Nucleus accumbens (tissue), 56 donors: ENCODE measurements around the gene SMARCD1.

ENCODE experiments used
- DNase-seq, 56 donors: peaks; one replicate each; lab custom pipeline; 2025; lab: John Stamatoyannopoulos, UW

The SMARCD1 gene

DNA sequence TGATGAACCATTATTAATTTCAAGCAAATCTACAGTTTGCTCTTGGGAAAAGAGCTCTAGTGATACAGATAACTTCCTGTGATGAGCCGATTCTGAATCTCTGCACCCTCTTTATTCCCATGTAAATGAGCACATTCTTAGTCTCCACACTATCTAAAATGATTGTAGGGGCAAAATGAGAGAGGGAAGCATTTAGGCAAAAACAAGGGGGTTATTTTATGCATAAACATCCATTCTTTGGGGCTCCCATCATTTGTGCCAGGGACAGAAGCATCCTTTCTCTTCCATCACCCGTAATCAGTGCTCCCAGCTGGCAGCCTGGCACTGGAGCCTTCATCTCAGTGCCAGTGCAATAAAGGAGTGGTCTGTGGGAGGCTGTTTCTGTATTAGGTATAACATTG is 17.0 kb downstream of the SMARCD1 start:
- peak in 36 of 56 donors; percentile 11 to 73 (median 44) for DNase-seq

DNA sequence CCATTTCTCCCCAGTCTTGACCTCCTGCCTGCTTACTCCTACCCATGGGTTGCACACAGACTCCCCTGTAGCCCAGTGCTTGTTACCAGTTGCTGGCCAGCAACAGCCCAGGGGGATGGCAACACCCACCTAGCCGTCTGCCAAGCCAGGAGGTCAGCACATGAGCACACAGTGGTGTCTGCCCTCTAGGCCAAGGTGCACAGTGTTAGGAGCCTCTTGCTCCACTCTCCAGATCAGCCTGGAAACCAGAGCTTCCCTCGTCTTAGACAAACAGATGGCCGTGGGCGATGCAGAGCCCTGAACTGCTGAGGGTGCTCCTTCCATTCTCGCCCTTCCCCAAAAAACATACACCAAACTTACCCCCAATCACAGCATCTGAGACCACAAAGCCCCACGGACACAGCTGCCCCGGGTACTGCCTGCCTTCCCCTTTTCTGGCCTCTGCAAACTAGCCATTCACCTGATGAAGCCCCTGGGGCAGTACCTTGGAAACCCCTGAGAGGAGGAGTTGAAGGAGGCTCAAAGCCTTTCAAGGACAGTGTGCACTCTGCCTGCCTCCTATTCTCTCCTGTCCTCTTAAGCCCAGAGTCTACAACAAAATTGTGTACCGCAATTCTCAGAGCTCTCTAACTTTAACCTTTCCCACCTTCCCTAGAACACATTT is 17.6 kb downstream of the SMARCD1 start:
- DNase-seq, result peak in 9 of 56 donors; percentile 19 to 69 (median 50)

DNA sequence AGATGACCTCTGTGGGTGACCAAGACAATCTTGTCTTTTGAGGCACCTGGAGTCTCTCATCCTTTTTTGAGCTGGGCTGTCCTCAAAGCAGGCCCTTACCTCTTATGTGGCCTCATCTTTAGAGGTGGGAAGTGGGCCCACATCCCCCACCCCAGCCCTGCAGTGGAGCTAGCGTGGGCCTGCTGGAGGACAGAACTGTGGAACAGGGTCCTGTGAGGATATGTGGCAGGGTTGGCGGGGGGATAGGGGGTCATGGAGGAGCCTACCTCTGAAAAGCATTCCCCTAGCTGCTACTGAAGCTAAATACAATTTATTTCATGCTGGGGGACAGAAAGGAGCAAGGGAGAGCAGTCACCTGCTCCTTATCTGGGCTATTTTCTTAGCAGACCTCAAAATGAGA is 18.2 kb downstream of the SMARCD1 start:
- DNase-seq, result no peak

DNA sequence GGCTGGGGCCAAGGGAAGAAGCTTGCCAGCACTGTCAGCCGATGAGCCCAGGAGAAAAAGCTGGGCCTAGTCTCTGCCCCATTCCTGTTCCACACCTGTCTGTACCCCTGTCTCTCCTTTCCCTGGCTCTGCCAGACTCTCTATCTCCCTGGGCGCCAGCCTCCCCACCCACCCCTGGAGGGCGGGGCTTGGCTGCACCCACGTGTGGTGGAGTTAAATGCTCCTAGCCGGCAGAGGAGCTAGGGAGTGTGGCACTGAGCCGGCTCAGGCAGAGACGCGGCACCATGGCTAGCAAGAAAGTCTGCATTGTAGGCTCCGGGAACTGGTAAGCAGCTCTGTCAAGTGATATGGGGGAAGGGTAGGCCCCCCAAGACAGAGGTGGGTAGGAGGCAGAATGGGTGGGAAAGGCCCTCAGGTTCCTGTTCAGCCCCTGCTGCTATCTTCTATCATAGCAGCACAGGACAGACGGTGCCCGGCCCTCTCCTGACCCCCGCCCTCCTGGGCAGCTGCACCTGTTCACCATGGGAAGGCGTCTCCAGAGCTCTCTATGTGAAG is 18.7 kb downstream of the SMARCD1 start, which contains the start of gene GPD1:
GPD1 (plus strand) TSS at position 242 of the 555 bp plus-strand sequence; CDS start at position 285, 43 bp downstream.
- DNase-seq, result peak in 51 of 56 donors; percentile 21 to 88 (median 64)

DNA sequence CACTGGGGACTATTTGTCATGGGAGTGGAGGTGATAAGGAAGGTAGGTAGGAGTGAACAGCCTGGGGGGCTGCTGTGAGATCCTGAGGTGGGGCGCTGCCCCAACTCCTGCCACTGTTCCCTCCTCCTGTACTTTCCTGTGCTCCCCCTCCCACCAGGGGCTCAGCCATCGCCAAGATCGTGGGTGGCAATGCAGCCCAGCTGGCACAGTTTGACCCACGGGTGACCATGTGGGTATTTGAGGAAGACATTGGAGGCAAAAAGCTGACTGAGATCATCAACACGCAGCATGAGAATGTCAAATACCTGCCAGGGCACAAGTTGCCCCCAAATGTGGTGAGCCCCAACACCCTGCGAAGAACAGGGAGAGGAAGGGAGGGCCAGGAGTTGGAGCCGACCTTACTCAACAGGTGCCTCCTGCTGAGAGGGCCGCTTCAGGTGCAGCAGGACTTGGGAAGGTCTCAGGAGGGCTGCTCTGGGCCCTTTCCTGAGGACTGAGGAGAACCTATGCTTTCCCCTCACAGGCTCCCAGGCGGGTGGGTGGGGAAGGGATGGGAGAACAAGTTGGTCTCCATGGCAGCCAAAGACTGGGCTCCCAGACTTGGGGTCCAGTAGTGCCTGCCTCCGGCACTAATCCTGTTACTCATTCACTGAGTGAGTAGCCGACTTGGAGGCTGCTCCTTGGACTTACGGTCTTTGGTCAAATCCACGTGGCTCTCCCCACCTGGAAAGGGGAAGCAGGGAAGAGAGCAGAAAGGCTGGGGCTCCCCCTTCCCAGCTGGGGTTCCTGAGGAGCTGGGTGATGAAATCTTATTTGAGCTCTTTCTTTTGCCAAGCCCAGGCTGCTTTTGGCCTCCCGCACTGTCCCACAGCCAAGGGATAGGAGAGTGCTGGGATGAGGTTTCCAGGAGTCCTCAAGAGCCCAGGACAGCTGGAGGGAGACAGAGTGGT is 19.6 kb downstream of the SMARCD1 start:
- DNase-seq, result peak in 1 of 56 donors; percentile 27

DNA sequence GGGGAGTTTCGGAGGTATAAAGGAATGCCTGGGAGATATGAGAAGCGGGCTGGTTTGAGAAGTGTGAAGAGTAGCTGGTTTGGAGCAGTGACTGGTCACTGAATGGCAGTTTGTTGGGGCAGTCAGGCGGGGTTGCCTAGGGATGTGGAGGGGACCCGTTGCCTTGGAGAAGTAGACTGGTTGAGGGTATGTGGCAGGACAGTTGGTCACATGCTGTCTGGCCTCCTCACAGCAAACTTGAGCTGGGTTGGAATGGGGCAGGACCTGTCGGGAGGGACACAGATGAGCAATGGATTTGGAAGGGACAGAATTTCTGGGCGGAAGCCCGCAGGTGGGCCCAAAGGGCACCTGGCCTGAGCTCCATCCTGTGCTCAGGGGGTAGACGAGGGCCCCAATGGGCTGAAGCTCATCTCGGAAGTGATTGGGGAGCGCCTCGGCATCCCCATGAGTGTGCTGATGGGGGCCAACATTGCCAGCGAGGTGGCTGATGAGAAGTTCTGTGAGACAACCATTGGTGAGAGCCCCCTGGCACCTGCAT is 20.8 kb downstream of the SMARCD1 start:
- peak in 1 of 56 donors; percentile 15 for DNase-seq

DNA sequence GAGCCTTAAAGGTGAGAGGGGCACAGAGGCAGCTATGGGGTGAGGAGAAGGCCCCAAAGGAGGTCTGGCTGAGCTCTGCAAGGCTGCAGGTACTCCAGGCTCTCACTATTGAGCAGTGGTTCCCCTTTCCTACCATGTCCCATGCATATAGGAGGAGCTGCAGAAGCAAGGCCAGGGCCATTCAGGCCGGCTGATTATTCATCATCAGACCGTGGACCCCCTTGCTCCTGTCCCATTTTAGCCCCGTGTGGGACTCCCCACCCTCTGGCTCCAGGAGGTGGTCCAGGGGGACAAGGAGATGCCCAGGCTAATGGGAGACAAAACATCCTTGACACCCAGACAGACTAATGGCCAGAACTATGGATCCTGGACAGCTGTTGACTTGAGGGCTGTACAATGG is 21.8 kb downstream of the SMARCD1 start:
- no peak for DNase-seq

DNA sequence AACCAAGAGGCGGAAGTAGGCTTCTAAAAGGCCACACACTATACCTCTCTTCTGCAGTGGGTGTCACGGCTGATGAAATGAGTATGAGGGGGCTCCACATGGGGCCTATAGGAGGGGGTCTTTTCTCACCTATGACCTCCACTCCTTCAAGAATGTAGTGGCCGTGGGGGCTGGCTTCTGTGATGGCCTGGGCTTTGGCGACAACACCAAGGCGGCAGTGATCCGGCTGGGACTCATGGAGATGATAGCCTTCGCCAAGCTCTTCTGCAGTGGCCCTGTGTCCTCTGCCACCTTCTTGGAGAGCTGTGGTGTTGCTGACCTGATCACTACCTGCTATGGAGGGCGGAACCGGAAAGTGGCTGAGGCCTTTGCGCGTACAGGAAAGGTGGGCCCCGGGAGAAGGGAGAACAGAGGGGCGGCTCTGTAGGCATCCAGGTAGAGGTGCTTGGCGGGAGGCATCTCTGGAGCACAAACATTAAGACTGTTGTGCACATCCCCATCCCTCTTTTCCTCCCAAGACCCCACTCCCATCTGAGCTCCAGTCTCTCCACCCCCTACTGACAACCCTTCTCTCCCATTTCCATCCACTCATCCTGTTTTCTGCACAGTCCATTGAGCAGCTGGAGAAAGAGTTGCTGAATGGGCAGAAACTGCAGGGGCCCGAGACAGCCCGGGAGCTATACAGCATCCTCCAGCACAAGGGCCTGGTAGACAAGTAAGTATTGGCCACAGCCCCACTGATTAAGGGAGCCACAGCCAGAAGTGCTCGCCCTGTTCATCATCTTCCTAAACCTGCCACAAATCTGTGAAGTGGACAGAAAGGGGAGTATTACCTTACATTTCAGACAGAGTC is 22.5 kb downstream of the SMARCD1 start:
- DNase-seq, result no peak

DNA sequence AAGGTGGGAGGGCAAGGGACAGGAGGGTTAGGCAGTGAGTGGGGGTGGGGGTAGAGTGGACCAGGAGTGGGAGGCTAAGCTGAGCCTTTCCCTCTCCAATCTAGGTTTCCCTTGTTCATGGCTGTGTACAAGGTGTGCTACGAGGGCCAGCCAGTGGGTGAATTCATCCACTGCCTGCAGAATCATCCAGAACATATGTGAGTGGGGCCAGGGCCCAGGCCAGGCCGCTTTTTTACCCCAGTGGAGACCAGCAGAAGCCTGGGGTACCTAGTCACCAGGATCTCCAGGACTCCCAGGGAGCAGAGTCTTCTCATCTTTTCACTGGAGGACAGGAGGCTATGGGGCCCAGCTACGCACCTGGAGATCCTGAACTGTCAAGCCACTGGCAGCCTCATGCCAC is 24.2 kb downstream of the SMARCD1 start:
- DNase-seq, result no peak

DNA sequence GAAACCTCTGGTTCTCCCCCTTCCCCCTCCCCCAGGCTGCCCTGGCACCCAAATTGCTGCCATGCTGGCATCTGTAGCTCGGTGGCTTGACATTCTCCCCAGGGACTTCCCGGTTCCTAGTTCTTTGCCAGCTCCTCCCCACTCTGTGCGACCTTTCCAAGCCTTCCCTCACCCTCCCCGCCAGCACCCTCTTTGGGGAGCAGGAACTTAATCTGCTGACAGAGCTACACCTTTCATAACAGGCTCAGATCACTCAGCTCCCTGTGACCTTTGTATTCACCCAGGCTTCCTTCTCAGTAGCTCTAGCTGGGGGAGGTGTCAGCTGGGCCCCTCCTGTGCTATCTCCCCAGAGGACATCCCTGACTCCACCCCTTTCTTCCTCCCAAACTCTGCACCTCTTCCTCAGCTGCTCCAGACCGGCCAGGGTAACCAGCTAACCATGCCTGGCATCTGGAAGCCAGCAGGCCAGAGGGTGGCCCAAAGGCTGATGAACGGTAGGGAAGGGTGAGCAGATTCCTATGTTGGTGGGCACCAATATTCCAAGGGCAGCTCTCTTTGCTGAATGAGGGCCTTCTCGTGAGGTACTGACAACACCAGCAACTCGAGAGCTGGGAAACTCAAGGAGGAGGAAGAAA is 25.1 kb downstream of the SMARCD1 start:
- peak in 4 of 56 donors; percentile 13 to 38 (median 20) for DNase-seq

DNA sequence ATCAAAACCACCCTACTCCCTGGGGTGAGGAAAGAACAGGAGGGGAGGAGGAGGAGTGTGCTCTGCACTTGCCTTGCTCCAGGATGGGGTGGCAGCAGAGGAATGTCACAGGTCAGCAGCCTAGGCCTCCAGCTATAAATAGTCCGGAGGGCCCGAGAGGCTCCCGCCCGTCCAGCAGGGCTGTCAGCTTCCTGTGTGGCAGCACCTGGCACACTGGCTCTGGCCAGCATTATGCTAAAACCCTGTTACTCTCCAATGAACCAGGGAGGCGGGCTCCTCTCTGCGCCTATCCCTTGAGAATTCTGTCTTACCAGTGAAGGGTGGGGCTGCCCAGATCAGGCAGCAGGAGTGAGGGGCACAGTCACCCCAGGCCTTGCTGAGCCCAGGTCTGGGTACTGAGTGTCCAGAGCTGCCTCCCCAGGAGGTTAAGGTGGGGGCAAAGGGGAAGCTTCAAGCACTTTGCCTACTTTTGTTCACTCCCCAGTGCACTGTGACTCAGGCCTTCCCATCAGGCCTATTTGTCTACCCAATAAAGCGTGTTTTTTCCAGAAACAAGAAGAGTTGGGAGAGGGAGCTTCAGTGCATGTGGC is 25.7 kb downstream of the SMARCD1 start:
- peak in 15 of 56 donors; percentile 28 to 60 (median 34) for DNase-seq

DNA sequence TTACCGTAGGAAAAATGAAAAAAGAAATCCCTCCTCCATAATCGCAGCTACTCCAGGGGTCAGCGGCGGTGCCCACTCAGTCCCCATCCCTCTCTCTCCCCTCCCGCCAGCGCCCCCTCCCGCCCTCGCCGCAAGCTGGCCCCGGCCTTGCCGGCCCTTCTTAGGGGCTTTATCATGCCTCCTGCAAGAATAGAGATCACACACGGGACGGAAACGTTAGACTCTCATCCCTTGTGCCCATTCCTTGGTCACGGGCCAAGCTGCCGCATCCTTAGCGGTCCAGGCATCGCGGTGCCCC is 26.2 kb downstream of the SMARCD1 start:
- DNase-seq, result no peak

DNA sequence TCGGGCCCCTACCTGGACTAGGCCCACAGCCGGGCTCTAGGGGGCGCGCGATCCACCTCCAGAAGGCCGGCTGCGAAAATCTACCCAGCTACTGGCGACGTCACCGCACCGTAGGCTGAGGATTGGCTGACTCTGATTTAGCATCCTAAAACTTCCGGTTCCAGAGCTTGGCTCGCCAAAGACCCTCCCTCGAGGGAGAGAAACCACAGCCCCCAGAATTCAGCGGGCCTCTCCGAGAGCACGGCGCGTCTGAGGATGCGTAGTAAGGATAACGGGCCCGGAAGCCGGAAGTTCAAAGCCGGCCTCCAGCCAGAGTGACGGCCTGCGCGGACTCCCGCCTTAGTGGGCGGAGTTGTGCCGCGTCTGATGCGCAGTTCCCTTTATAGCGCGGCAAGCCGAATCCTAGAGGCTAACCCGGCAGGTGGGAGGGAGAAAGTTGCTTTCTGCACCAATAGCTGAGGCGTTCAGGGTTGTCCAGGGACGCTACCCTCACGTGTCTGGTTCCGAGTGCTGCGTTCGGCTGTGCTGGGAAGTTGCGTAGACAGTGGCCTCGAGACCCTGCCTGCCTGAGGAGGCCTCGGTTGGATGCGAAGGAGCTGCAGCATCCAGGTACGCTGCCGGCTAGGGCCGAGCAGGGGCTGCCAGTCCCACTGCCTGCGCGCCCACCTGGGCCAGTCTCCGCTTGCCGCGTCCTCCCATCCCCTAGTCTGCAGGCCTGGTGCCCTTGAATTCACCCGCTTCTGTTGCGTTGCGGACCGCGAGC is 26.7 kb downstream of the SMARCD1 start, which contains the start of gene COX14:
COX14 (plus strand) TSS at position 544 of the 763 bp plus-strand sequence. CDS start 7,808 bp downstream, outside the sequence.
- DNase-seq, result peak; percentile 94 to 100 (median 99)

DNA sequence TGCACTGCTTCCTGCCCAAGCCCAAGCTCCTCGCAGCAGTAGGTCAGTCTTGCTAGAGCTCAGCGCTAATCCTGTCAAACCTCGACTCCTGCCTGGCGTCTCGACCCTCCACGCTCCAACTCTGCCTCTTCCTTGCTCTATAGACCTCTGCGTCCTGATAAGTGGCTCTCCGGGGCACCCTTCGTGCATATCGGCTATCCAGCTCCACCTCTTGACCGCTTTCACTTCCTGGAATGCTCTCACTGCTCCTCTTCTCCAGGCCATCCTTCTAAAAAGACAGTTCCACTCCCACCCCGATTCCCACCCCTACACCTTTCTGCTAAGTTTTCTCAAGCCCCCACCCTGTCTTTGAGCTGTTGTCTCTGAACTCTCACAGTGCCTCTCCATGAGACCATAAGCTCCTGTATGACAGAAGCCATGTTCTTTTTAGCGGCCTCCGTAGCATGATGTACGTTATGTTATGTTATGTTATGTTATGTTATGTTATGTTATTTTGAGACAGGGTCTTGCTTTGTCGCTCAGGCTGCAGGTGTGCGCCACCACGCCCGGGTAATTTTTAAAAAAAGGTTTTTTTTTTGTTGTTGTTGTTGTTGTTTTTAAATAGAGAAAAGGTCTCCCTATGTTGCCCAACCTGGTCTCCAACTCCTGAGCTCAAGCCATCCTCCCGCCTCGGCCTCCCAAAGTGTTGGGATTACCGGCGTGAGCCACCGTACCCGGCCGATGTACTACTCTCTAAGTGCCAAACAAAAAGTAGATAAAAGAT is 27.5 kb downstream of the SMARCD1 start:
- DNase-seq, result peak in 7 of 56 donors; percentile 56 to 71 (median 67)

DNA sequence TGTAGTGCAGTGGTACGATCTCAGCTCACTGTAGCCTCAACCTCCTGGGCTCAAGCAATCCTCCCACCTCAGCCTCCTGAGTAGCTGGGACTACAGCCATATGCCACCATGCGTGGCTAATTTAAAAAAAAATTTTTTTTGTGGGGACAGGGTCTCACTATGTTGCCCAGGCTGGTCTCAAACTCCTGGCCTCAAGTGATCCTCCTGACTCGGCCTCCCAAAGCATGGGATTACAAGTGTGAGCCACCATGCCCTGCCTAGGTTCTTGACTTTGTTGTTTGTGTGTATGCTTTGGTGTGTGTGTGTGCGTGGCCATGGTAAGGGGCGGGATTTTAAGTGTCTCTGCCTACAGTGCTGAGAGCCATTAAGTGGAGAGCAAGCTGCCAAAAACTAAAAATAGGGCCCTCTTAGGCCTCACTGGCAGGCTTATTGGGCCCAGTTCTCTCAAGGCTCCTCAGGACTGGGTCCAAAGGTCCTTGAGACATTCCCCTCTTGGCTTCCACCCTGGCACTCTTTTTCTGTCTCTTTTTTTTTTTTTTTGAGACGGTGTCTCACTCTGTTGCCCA is 32.0 kb downstream of the SMARCD1 start:
- peak in 2 of 56 donors; percentile 9 to 17 for DNase-seq

DNA sequence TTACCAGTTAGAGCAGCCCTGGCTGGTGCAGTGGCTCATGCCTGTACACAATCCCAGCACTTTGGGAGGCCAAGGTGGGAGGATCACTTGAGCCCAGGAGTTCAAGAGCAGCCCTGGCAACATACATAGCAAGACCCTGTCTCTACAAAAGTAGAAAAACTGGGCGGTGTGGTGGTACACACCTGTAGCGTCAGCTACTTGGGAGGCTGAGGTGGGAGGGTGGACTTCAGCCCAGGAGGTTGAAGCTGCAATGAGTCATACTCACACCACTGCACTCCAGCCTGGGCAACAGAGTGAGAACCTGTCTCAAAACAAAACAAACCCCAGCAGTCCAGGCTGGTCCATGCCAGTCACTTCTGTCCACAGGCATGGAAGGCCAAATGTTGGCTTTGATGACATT is 34.2 kb downstream of the SMARCD1 start:
- DNase-seq, result no peak

DNA sequence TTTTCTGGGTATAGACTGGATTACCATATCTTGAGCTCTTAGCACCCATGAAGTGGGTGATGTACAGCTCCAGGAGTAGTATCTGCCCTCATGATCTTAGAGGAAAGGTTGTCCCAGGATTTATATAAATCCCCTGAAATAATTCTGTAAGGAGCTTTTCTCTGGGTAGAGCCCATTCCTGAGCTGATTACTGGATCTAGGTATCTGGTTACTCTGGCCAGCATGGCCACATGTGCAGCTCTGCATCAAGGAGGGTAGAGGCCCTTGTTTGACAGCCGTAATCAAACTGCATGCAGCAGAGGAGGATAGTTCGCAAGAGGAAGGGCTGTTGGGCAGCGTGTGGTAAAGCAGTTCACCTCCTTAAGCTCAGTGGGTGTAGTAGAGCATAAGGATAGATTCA is 35.4 kb downstream of the SMARCD1 start:
- DNase-seq, result no peak
